HEK293 (cell line): ENCODE results near the gene GNG7.

Experiments used
- FEZF1 ChIP-seq: fragments of 450-650 bp; formaldehyde crosslinking; IDR thresholded peaks from 2 replicates; pipeline ENCODE4 v1.5.1; 2016; ENCODE audit warnings: missing biosample characterization, missing genetic modification characterization
- HOXC10 ChIP-seq: sonication (generic); formaldehyde crosslinking; IDR thresholded peaks from 2 replicates; pipeline ENCODE4 v1.8.1; 2023; ENCODE audit warnings: mild to moderate bottlenecking, missing genetic modification reagents
- YY1 ChIP-seq: fragments of 450-650 bp; formaldehyde crosslinking; IDR thresholded peaks from 2 replicates; pipeline ENCODE4 v1.5.1; 2018; ENCODE audit warnings: missing biosample characterization, missing genetic modification characterization
- ZNF202 ChIP-seq: fragments of 450-650 bp; formaldehyde crosslinking; IDR thresholded peaks from 2 replicates; pipeline ENCODE4 v1.5.1; 2016; ENCODE audit warnings: missing biosample characterization, missing genetic modification characterization, borderline replicate concordance
- ZNF23 ChIP-seq: fragments of 450-650 bp; formaldehyde crosslinking; IDR thresholded peaks from 2 replicates; pipeline ENCODE4 v1.5.1; 2016; ENCODE audit warnings: missing biosample characterization, missing genetic modification characterization, borderline replicate concordance
- ZNF37A ChIP-seq: fragments of 450-650 bp; IDR thresholded peaks from 2 replicates; pipeline ENCODE4 v1.5.1; 2018; ENCODE audit warnings: missing biosample characterization, missing genetic modification characterization
- ZNF404 ChIP-seq: fragments of 450-650 bp; formaldehyde crosslinking; IDR thresholded peaks from 2 replicates; pipeline ENCODE4 v1.5.1; 2017; ENCODE audit warnings: missing biosample characterization, missing genetic modification characterization
- ZNF660 ChIP-seq: fragments of 450-650 bp; IDR thresholded peaks from 2 replicates; pipeline ENCODE4 v1.5.1; 2018; ENCODE audit warnings: missing biosample characterization, mild to moderate bottlenecking, missing genetic modification characterization
- TF ChIP-seq, protein P1 (sequence below): fragments of 450-650 bp; formaldehyde crosslinking; IDR thresholded peaks from 2 replicates; pipeline ENCODE4 v1.5.1; 2016; ENCODE audit warnings: missing biosample characterization, missing genetic modification characterization
- TF ChIP-seq, protein P2 (sequence below): sonication (generic); formaldehyde crosslinking; IDR thresholded peaks from 2 replicates; pipeline ENCODE4 v1.8.1; 2022; ENCODE audit warnings: mild to moderate bottlenecking, moderate library complexity, missing genetic modification reagents

DNA sequence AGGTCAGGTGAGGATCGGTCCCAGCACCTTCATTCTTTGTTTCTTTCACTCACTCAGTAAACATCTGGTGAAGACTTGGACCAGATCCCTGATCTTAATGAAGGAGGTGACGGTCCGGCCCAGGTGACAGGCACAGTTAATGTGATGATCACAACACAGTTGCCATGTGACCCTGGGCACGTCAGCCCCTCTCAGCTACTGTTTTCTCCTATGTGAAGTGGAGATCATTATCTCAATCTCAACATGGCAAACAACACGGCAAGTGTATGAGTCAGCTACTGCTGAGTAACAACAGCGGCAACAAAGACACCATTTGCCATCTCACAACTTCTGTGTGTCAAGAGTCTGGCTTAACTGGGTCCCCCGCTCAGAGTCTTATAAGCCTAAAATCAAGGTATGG, 74.6 kb downstream of the GNG7 start:
- no peak for TF ChIP-seq HOXC10
- TF ChIP-seq, protein P1, sequence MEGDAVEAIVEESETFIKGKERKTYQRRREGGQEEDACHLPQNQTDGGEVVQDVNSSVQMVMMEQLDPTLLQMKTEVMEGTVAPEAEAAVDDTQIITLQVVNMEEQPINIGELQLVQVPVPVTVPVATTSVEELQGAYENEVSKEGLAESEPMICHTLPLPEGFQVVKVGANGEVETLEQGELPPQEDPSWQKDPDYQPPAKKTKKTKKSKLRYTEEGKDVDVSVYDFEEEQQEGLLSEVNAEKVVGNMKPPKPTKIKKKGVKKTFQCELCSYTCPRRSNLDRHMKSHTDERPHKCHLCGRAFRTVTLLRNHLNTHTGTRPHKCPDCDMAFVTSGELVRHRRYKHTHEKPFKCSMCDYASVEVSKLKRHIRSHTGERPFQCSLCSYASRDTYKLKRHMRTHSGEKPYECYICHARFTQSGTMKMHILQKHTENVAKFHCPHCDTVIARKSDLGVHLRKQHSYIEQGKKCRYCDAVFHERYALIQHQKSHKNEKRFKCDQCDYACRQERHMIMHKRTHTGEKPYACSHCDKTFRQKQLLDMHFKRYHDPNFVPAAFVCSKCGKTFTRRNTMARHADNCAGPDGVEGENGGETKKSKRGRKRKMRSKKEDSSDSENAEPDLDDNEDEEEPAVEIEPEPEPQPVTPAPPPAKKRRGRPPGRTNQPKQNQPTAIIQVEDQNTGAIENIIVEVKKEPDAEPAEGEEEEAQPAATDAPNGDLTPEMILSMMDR (tag by site-specific recombination) = no peak
- no peak for TF ChIP-seq FEZF1
- TF ChIP-seq ZNF404 (tag by site-specific recombination) = no peak
- no peak for TF ChIP-seq ZNF23 (tag by site-specific recombination)
- no peak for TF ChIP-seq ZNF202 (tag by site-specific recombination)
- TF ChIP-seq, protein P2, sequence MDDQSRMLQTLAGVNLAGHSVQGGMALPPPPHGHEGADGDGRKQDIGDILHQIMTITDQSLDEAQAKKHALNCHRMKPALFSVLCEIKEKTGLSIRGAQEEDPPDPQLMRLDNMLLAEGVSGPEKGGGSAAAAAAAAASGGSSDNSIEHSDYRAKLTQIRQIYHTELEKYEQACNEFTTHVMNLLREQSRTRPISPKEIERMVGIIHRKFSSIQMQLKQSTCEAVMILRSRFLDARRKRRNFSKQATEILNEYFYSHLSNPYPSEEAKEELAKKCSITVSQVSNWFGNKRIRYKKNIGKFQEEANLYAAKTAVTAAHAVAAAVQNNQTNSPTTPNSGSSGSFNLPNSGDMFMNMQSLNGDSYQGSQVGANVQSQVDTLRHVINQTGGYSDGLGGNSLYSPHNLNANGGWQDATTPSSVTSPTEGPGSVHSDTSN = no peak
- TF ChIP-seq ZNF660 (tag by site-specific recombination) = no peak
- TF ChIP-seq ZNF37A (tag by site-specific recombination) = no peak
- TF ChIP-seq YY1 (tag by site-specific recombination) = no peak
